ENCODE measurements around the gene GINS2.

- TF ChIP-seq CTCF (conservative IDR thresholded peaks at IDR 0.05; ENCODE audit: low read depth, low read length), result no peak
- no peak for TF ChIP-seq MXI1 (IDR thresholded peaks at IDR 0.05; ENCODE audit: borderline replicate concordance, low read depth, low read length)
- no peak for TF ChIP-seq RFX5 (IDR thresholded peaks at IDR 0.05; ENCODE audit: low read depth, low read length)
Measured at GRCh38 chr16:85716680-85717038, 27.9 kb upstream of the GINS2 start.
